ENCODE data around the gene CFHR4. TPM values are rescaled to one million over a fixed set of nuclear protein-coding genes. Genes with fewer than 3 reads are reported as not detected.
"Not testable (repeated sequence)": the region's sequence is repeated elsewhere in the genome, so short reads cannot be mapped to it uniquely, and the experiment has no call there.

The CFHR4 gene
- total RNA-seq (2.1 and 3.4 TPM in 2 replicates), polyA plus RNA-seq (0.21 and 1.2 TPM in 2 replicates)

DNA sequence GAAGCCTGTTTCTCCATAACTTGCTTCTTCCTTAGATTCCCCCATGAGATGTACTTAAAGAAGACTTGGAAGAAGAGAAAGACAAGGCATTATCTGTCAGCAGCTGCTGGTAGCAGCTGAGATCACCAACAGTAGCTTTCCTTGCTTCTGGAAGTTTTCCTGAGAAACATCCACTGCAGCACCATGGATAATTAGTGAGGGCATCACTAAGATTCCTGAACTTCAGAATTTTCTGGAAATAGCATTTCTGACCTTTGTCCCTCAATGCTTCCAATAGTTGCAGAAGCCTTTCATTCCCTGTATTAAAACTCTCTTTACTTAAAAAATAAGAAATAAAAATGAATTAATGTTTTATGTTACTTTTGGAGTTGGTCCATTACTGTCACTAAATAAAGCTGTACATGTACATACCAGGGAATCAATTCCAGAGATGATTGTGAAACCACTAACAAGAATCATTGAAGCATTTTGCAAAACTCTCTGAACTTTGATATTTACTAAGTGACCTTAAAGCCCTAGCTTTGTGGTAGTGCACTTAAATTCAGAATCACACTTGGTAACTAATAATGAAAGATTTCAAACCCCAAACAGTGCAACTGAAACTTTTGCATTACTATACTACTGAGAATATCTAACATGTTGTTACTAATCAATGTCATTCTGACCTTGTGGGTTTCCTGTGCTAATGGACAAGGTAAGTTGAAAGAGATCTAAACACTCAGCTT is at the start of gene CFHR4:
Gene CFHR4 (plus strand): TSS at position 538 of the 725 bp plus-strand sequence. CDS start 99 bp downstream, at position 637.
- Histone ChIP-seq H3K9me2 (replicated peaks; ENCODE audit: insufficient read depth) (no peaks in the 10 kb centered on the region), H2AFZ (no peak within 1 kb of the TSS), H4K20me1 (ENCODE audit: insufficient read depth, poor library complexity, severe bottlenecking) (no peaks in the 10 kb centered on the region), H3K4me3 (no peak within 1 kb of the TSS), H3K79me2 (no peaks in the 10 kb centered on the region), H3K9me3 (ENCODE audit: low read depth) (no peaks in the 10 kb centered on the region), H3K27ac (no peak within 1 kb of the TSS), H3K4me1 (ENCODE audit: insufficient read depth) (no peaks in the 10 kb centered on the region), H3K4me2 (no peak within 1 kb of the TSS), H3K27me3 (no peaks in the 10 kb centered on the region), H3K36me3 (replicated peaks; ENCODE audit: insufficient read depth, low read depth) (no peaks in the 10 kb centered on the region)
- no peak for TF ChIP-seq EZH2phosphoT487 (IDR thresholded peaks at IDR 0.05; ENCODE audit: low read depth, severe bottlenecking, unreplicated experiment)
- TF ChIP-seq EZH2 (IDR thresholded peaks at IDR 0.05; ENCODE audit: borderline replicate concordance): no peak
- TF ChIP-seq, protein P1, sequence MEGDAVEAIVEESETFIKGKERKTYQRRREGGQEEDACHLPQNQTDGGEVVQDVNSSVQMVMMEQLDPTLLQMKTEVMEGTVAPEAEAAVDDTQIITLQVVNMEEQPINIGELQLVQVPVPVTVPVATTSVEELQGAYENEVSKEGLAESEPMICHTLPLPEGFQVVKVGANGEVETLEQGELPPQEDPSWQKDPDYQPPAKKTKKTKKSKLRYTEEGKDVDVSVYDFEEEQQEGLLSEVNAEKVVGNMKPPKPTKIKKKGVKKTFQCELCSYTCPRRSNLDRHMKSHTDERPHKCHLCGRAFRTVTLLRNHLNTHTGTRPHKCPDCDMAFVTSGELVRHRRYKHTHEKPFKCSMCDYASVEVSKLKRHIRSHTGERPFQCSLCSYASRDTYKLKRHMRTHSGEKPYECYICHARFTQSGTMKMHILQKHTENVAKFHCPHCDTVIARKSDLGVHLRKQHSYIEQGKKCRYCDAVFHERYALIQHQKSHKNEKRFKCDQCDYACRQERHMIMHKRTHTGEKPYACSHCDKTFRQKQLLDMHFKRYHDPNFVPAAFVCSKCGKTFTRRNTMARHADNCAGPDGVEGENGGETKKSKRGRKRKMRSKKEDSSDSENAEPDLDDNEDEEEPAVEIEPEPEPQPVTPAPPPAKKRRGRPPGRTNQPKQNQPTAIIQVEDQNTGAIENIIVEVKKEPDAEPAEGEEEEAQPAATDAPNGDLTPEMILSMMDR (IDR thresholded peaks at IDR 0.05; ENCODE audit: poor library complexity): no peak
- no peak for DNase-seq (ENCODE audit: low spot score)

GRCh38 chr1:196849613-196850492 is 38.0 kb upstream of the CFHR4 start:
- not testable (repeated sequence) for DNase-seq (ENCODE audit: low spot score); H3K4me3 ChIP-seq; H3K4me2 ChIP-seq; H3K9me2 ChIP-seq (replicated peaks; ENCODE audit: insufficient read depth); H3K27ac ChIP-seq; H3K9me3 ChIP-seq (ENCODE audit: low read depth); H4K20me1 ChIP-seq (ENCODE audit: insufficient read depth, poor library complexity, severe bottlenecking); H3K27me3 ChIP-seq; H3K36me3 ChIP-seq (replicated peaks; ENCODE audit: insufficient read depth, low read depth); H3K79me2 ChIP-seq; H2AFZ ChIP-seq; H3K4me1 ChIP-seq (ENCODE audit: insufficient read depth)
- 77% methylated on average over 3 of the region's 4 CpGs for WGBS (ENCODE audit: low lambda C conversion rate, missing lambda C conversion rate)

- TF ChIP-seq EZH2phosphoT487 (IDR thresholded peaks at IDR 0.05; ENCODE audit: low read depth, severe bottlenecking, unreplicated experiment) (no peak), EZH2 (IDR thresholded peaks at IDR 0.05; ENCODE audit: borderline replicate concordance) (no peak)
- TF ChIP-seq, protein P1 (IDR thresholded peaks at IDR 0.05; ENCODE audit: poor library complexity): no peak
- no peaks in the 10 kb centered on the region for H3K79me2 ChIP-seq
- H4K20me1 ChIP-seq (ENCODE audit: insufficient read depth, poor library complexity, severe bottlenecking): no peaks in the 10 kb centered on the region
- WGBS (ENCODE audit: low lambda C conversion rate, missing lambda C conversion rate): 88% methylated on average over 6 of the region's 6 CpGs
- H3K4me3 ChIP-seq: no peak overlapping the region
- H3K4me2 ChIP-seq: no peak overlapping the region
- no peaks in the 10 kb centered on the region for H3K9me2 ChIP-seq (replicated peaks; ENCODE audit: insufficient read depth)
- no peaks in the 10 kb centered on the region for H3K4me1 ChIP-seq (ENCODE audit: insufficient read depth)
- no peaks in the 10 kb centered on the region for H3K9me3 ChIP-seq (ENCODE audit: low read depth)
- H3K36me3 ChIP-seq (replicated peaks; ENCODE audit: insufficient read depth, low read depth): no peaks in the 10 kb centered on the region
- H3K27me3 ChIP-seq: no peaks in the 10 kb centered on the region
- no peak overlapping the region for H2AFZ ChIP-seq
- no peak overlapping the region for H3K27ac ChIP-seq
- no peak for DNase-seq (ENCODE audit: low spot score)
Observed at GRCh38 chr1:196856053-196856452, 31.8 kb upstream of the CFHR4 start.

DNA sequence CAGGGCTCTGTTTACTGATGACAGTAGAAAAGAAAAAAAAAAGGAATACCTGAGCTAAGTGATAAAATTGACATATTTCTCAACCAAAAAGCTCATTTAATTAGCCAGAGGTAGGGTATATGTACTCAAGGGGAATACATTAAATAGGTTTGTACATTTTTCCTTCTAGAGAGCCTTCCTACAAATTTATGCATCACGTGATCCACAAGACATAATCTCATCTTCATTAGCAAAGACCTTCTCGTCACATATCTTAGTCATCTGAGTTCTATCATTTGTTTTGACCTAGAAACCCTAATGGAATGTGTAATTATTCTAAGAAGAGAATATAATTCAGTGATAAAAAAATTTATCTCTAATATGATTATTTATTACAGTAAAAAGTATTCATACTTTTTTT is 30.7 kb upstream of the CFHR4 start:
- DNase-seq (ENCODE audit: low spot score): no peak
- Histone ChIP-seq H3K36me3 (replicated peaks; ENCODE audit: insufficient read depth, low read depth) (no peaks in the 10 kb centered on the region), H3K79me2 (no peaks in the 10 kb centered on the region), H3K9me2 (replicated peaks; ENCODE audit: insufficient read depth) (no peaks in the 10 kb centered on the region), H2AFZ (no peak overlapping the region), H4K20me1 (ENCODE audit: insufficient read depth, poor library complexity, severe bottlenecking) (no peaks in the 10 kb centered on the region), H3K4me1 (ENCODE audit: insufficient read depth) (no peaks in the 10 kb centered on the region), H3K27ac (no peak overlapping the region), H3K4me2 (no peak overlapping the region), H3K9me3 (ENCODE audit: low read depth) (no peaks in the 10 kb centered on the region), H3K4me3 (no peak overlapping the region), H3K27me3 (no peaks in the 10 kb centered on the region)
- no peak for TF ChIP-seq EZH2 (IDR thresholded peaks at IDR 0.05; ENCODE audit: borderline replicate concordance)
- TF ChIP-seq, protein P1 (IDR thresholded peaks at IDR 0.05; ENCODE audit: poor library complexity): no peak
- TF ChIP-seq EZH2phosphoT487 (IDR thresholded peaks at IDR 0.05; ENCODE audit: low read depth, severe bottlenecking, unreplicated experiment): no peak
- WGBS (ENCODE audit: low lambda C conversion rate, missing lambda C conversion rate): 93% methylated on average over 2 of the region's 2 CpGs
